Measurements from ENCODE around the gene ASNSD1.

GRCh38 chr2:189654641-189655040, 6.6 kb upstream of the ASNSD1 start:
- no peak for TF ChIP-seq GATA3 (IDR thresholded peaks at IDR 0.05; ENCODE audit: low read depth, low read length)
- no peak for TF ChIP-seq GATA2 (IDR thresholded peaks at IDR 0.05; ENCODE audit: low read depth, low read length)

Measured in SH-SY5Y (cell line).